DMS79 (cell line): ENCODE measurements around the gene SPTLC1.
"Not testable (repeated sequence)": the region's sequence is repeated elsewhere in the genome, so short reads cannot be mapped to it uniquely, and the experiment has no call there.

ENCODE experiments used
- DNase-seq: peaks from one replicate; lab custom pipeline; 2025; lab: John Stamatoyannopoulos, UW

Gene SPTLC1

GRCh38 chr9:92115071-92115858 lies at the start of gene SPTLC1:
SPTLC1 (minus strand) TSS chr9:92115413; CDS start chr9:92115370, 43 bp downstream.
- peak; percentile 62 for DNase-seq

GRCh38 chr9:92164975-92165374 lies 49.8 kb upstream of the SPTLC1 start:
- DNase-seq, result no peak

GRCh38 chr9:92164490-92164889 lies 49.3 kb upstream of the SPTLC1 start:
- DNase-seq, result no peak

GRCh38 chr9:92163276-92163675 lies 48.1 kb upstream of the SPTLC1 start:
- no peak for DNase-seq

GRCh38 chr9:92160786-92161185 lies 45.6 kb upstream of the SPTLC1 start:
- DNase-seq, result no peak

- no peak for DNase-seq
Measured at GRCh38 chr9:92159058-92159457, 43.8 kb upstream of the SPTLC1 start.

GRCh38 chr9:92158097-92158601 lies 42.9 kb upstream of the SPTLC1 start:
- no peak for DNase-seq

- not testable (repeated sequence) for DNase-seq
Measured at GRCh38 chr9:92155736-92156135, 40.5 kb upstream of the SPTLC1 start.

GRCh38 chr9:92155221-92155620 lies 40.0 kb upstream of the SPTLC1 start:
- no peak for DNase-seq

- DNase-seq, result not testable (repeated sequence)
Measured at GRCh38 chr9:92153466-92154415, 38.5 kb upstream of the SPTLC1 start.

GRCh38 chr9:92151691-92152393 lies 36.6 kb upstream of the SPTLC1 start:
- DNase-seq, result peak; percentile 43

- not testable (repeated sequence) for DNase-seq
Measured at GRCh38 chr9:92150501-92151470, 35.6 kb upstream of the SPTLC1 start.

- DNase-seq, result no peak
Measured at GRCh38 chr9:92147852-92148180, 32.6 kb upstream of the SPTLC1 start.

- peak; percentile 52 for DNase-seq
Measured at GRCh38 chr9:92147030-92147851, 32.0 kb upstream of the SPTLC1 start.

- DNase-seq, result no peak
Measured at GRCh38 chr9:92146610-92147009, 31.4 kb upstream of the SPTLC1 start.

- not testable (repeated sequence) for DNase-seq
Measured at GRCh38 chr9:92145784-92146183, 30.6 kb upstream of the SPTLC1 start.

- no peak for DNase-seq
Measured at GRCh38 chr9:92142329-92142728, 27.1 kb upstream of the SPTLC1 start.

- DNase-seq, result no peak
Measured at GRCh38 chr9:92141144-92142129, 26.2 kb upstream of the SPTLC1 start.

GRCh38 chr9:92140754-92141143 lies 25.5 kb upstream of the SPTLC1 start:
- no peak for DNase-seq
